Fibroblast of lung (primary cell): Measurements from ENCODE around the gene LOXHD1.

ENCODE experiments used
- EZH2 ChIP-seq: IDR thresholded peaks from 2 replicates; pipeline ENCODE4 v1.5.1; 2012; ENCODE audit warnings: low read length, control low read depth, mild to moderate bottlenecking; ENCODE audit errors: missing control alignments
- TF ChIP-seq, protein P1 (sequence below), 2 donors: IDR thresholded peaks in 1 of 2; conservative IDR thresholded peaks in 1 of 2; 1 replicate in 1 of 2; 2 replicates in 1 of 2; pipeline ENCODE4 v1.5.1; 2011 to 2012; ENCODE audit warnings: low read length in 2 of 2, control low read depth in 1 of 2, inconsistent platforms in 1 of 2, low read depth in 1 of 2, mild to moderate bottlenecking in 1 of 2

DNA sequence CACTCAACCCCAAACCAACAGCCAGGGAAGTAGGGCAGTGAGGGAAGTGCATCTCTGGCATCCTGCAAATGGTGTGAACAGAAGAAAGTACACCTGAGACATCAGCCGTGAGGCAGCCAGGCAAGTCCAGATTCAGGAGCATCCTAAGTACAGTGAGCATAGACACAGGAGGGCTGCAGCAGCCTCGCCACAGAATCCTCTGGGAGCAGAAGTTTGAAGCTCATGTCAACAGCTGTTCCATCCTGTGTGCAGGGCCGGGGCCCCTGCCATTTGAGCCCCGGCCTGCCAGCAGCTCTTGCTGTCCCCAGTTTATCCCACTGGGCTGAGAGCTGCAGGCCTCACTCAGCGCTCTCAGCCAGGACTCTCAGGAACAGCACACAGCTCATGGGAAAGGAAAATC is 14.5 kb downstream of the LOXHD1 start:
- TF ChIP-seq, protein P1, sequence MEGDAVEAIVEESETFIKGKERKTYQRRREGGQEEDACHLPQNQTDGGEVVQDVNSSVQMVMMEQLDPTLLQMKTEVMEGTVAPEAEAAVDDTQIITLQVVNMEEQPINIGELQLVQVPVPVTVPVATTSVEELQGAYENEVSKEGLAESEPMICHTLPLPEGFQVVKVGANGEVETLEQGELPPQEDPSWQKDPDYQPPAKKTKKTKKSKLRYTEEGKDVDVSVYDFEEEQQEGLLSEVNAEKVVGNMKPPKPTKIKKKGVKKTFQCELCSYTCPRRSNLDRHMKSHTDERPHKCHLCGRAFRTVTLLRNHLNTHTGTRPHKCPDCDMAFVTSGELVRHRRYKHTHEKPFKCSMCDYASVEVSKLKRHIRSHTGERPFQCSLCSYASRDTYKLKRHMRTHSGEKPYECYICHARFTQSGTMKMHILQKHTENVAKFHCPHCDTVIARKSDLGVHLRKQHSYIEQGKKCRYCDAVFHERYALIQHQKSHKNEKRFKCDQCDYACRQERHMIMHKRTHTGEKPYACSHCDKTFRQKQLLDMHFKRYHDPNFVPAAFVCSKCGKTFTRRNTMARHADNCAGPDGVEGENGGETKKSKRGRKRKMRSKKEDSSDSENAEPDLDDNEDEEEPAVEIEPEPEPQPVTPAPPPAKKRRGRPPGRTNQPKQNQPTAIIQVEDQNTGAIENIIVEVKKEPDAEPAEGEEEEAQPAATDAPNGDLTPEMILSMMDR (conservative IDR thresholded peaks at IDR 0.05 in 1 of 2, IDR thresholded peaks at IDR 0.05 in 1 of 2; ENCODE audit: low read depth in 1 of 2, low read length in 2 of 2): no peak
- TF ChIP-seq EZH2: no peak
